LoVo (cell line): ENCODE measurements around the gene USP25.
A peak's percentile ranks its signal among the peaks of the same experiment; 100 is the strongest.

Experiments used
- DNase-seq: peaks from one replicate; pipeline ENCODE4 v3.0.0-alpha.2; 2016; ENCODE audit warnings: low spot score

Gene USP25

DNA sequence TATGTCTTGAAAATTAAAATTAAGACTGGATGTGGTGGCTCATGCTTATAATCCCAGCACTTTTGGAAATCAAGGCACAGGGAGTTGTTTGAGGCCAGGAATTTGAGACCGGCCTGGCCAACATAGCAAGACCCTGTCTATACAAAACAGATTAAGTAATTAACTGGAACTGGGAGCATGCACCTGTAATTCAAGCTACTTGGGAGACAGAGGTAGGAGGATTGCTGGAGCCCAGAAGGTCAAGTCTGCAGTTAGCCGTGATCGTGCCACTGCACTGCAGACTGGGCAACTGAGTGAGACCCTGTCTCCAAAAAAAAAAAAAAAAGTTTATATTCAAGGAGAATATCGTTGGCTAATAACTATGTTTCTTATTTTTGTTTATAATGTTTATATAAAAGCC lies 139.2 kb downstream of the USP25 start:
- no peak for DNase-seq

DNA sequence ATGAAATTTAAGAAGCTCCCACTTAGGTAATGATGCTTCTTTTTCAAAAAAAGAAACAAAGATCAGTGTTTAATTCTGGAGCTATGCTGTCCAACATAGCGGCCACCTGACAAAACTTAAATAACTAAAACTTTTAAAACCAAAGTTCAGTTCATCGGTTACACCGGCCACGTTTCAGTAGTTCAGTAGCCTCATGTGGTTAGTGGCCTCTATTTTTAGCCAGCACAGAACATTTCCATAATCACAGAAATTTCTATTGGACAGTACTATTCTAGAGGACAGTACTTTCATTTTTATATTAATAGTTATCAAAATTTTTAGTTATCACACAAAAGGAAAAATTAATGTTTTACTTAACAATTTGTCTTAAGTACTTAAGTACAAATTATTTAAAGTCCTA lies 141.0 kb downstream of the USP25 start:
- no peak for DNase-seq

DNA sequence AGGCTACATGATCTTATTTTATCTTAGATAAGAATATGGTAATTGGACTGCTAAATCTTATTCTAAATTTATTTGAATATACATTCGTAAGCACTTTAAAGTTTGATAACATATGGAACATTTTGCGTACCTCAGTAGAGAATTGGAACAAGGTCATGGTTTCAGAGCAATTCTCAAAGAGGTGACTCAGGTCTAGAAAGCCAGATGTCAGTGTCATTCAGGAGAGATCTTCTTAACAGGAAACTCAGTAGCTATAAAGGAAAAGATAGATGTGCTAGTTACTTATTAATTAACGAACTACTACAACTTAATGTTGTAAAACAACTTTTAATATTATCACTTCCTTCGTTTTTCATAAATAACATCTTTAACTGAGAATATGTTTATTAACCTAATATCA lies 142.5 kb downstream of the USP25 start:
- no peak for DNase-seq

DNA sequence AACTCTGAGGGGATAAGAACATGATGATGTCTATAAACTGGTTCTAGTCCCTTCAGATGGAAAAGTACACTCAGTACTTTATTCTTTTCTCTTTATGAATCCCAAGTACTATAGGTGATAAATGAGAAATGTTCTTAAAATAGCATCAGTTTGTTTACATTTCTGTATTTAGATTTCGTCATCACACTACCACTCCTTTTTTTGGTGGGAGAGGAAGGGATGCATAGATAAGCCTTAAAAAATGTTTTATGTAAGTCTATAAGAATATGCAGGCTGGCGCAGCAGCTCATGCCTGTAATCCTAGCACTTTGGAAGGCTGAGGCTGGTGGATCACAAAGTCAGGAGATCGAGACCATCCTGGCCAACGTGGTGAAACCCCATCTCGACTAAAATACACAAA lies 144.8 kb downstream of the USP25 start:
- no peak for DNase-seq

DNA sequence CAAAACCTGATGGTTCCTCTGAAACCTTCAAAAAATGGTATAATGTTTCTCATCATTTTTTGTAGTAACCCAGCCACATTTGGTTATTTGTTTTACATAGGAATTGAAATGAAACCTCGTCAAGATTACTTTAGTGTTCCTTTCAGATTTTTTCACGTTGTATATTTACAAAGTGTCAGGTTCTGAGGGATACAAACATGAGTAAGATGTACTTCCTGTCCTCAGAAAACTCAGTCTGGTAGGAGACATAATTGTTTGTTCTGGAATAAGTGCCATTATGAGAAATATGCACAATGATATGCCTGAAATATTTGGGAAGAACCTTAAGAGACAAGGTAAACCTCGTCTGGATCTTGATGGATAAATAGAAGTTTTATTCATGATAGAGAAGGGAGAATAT lies 145.5 kb downstream of the USP25 start:
- no peak for DNase-seq

DNA sequence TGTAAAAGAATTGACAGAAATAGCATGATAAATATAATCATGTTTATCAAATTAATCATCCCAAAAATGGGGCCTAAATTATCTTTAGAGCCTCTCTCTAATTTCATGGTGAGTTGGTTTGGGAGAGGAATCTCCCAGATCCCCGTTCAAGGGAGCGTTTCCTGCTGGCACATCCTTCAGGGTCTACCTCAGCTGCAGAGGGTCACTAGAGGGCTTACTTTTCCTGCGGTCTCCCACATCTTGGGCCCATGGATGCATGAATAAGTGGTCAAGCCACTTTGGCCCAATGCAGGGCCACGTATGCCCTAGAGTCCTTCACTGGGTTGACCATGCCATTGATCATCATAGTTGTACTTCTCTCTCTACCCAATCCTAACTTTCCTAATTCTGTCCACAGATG lies 164.1 kb downstream of the USP25 start:
- no peak for DNase-seq

DNA sequence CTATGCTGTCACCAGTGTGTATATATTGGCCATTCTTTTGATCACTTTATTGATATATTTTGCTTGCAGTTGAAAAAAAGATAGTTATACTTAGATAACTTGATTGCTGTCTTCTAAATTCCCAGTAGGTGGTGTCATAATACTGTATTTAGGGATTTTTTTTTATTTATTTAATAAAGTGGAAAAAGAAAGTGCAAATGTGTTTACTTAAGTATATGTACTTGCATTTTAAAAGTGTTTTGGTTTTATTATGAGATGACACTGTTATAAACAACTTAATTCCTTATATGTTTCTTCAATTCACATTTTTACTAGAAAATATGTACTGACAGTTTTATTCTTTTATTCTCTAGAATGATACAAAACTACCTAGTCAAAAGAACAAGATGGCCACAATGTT lies 164.8 kb downstream of the USP25 start:
- peak; percentile 3 for DNase-seq

DNA sequence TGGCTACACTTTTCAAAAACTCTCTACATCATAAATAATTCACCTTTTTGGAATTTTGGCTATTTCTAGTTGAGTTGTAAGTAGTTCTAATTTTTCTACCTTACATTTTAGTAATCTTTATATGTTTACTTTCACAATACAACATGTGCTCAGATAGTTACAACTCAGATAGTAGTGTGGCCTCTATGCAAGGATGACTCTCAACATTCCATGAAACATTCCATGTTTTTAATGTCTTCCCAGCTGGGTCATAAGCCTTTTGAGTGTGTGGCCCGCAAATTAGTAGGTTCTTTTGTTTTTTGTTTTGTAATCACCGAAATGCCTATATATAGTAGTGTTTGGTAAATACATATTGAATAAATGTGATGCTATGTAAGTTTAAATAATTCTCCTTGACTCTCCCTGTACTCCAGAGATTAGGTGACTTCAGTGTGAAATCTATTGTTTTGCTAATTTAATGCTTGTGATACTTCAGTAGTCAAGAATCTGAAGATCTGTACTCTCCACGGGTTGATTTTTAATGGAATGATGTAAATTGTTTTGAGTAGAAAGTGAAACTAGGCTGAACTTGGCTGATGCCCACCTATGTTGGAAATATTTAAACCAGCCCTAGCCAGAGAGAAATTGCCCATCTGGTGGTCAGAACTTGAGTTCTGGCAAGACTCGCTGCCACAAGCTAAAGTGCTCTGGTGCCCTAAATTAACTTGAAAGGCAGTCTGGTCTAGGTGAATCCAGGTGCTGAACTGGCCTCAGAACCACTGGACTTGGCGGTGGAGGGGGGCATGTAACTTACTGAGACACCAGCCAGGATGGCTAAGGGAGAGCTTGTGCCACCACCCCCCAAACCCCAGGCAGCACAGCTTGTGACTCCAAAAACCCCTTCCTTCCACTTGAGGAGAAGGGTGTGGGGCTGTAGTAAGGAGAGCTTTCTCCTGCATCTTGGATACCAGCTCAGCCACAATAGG lies 165.6 kb downstream of the USP25 start:
- no peak for DNase-seq

DNA sequence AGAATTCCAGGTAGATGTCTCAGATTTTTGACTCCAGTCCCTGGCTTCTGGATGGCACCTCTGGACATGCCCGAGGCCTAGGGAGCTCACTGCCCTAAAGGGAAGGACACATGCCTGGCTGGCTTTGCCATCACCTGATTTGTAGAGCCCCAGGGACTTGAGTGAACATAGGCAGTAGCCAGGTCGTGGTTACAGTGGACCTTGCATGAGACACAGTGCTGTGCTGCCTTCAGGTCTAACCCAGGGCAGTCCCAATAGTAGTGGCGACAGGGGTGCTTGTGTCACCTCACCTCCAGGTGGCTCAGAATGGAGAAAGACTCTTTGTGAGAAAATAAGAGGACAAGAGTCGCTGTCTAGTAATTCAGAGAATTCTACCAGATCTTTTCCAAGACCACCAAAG lies 166.7 kb downstream of the USP25 start:
- no peak for DNase-seq

DNA sequence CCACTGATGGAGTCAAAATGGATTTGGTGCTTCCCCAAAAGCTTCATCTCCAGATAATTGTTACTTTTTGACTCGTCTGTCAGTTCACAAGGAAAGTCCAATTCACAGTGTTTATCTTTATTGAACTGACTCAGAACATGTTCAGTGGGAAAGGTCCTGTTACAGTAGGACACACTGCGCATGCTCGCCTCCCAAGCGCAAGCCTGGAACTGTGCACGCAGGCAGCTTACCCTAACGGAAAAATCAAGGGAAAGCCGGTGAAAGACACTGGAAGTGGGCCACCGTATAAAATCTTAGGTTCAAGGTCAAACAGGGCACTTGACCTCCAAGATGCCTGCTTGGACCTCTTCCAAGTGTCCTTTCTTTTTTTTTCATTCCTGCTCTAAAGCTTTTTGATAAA lies 174.6 kb downstream of the USP25 start:
- no peak for DNase-seq

DNA sequence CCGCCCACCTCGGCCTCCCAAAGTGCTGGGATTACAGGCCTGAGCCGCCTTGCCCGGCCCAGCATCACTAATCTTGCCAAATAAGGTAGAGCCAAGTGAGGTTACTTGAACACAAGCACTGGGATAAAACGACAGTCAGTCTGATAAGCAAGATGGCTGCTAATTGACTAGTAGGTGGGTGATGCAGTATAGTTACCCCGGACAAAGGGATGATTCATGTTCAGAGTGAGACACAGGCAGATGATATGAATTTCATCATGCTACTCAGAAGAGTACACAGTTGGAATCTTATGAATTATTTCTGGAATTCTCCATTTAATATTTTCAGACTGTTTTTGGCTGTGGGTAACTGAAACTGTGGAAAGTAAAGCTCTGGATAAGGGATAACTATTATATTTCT lies 178.4 kb downstream of the USP25 start:
- no peak for DNase-seq

DNA sequence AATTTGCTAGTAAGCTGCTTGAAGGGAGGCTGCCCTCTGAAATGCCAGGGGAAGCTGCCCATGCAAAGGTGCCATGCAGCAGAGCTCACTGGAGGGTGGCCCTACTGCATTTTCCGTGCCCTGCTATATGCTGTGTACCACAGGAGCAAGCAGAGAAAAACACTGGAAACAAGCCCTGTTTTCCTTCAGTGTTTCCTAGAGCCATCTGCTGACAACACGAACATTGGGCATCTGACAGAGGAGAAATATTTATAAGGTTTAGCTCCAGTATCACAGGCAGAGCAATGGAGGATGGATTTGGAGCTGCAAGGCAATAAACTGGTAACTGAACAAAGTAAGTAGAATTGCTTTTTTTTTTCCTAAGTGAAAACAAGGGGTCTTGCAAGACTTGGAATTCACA lies 198.4 kb downstream of the USP25 start:
- DNase-seq = no peak

DNA sequence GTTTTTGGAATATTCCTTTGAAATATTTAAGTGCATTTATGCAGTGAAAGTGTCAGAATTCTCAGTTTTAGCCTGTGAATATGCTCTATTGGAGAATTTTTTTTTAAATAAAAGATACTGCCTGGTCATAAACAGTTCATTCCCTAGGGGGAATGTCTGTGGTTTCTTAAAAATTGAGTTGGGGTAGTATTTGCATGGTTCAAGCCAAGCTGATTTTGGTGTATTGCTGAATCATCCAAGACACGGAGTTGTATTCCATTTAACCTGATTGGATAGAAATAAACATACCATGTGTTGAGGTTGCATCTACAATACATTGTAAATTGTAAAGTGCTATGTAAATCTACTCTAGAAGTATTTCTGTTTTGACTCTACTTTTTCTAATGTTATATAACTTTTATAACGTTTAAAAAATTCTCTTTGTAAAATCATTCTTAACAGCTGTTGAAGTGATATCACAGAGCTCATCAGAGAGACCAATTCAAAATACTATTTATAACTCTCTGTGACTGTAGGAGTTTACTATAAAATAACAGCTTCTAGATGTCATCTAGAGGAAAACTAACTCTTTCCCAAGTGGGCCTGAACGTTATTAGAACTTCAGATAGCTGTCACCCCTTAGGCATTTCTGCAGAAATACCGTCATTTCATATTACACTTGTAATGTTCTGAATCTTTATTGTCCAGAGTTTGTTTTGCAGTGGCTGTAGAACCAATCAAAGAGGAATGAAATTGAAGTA lies 199.1 kb downstream of the USP25 start:
- no peak for DNase-seq

DNA sequence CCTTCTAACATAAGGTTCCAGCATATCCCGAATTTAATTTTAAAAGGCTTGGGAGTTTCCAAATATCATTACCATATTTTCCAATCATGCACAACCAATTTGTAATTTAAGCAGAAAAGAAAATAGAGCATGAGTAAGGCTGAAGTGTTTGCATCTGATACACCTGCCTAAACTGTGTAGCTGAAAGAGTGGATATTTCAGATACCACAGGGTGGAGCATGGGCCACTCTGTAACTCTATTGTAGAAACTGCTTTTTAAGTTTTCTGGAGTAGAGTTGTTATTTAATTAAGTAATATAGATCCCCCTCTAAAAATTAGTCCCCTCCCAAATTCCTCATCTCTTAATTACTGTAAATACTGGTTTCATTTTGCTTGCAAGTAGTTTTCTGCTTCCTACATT lies 199.8 kb downstream of the USP25 start:
- DNase-seq = no peak
